ENCODE measurements around the gene TCEA2.
A peak's percentile ranks its signal among the peaks of the same experiment; 100 is the strongest.

The TCEA2 gene

DNA sequence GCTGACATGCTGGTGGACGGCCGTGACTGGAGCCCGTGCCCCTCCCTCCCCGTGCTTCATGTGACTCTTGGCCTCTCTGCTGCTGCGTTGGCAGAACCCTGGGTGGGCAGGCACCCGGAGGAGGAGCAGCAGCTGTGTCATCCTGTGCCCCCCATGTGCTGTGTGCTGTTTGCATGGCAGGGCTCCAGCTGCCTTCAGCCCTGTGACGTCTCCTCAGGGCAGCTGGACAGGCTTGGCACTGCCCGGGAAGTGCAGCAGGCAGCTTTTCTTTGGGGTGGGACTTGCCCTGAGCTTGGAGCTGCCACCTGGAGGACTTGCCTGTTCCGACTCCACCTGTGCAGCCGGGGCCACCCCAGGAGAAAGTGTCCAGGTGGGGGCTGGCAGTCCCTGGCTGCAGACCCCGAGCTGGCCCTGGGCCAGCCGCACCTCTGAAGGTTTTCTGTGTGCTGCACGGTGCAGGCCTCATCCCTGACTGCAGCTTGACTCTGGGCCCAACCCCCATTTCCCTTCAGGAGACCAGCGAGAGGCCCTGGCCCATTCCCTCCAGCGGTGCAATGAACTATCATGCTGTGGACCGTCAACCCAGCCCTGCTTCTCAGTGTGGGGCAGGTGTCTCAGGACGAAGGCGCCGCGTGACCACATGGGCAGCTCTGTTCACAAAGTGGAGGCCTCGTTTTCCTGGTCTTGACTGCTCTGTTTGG, 36.2 kb downstream of the TCEA2 start:
- no peak for DNase-seq

DNA sequence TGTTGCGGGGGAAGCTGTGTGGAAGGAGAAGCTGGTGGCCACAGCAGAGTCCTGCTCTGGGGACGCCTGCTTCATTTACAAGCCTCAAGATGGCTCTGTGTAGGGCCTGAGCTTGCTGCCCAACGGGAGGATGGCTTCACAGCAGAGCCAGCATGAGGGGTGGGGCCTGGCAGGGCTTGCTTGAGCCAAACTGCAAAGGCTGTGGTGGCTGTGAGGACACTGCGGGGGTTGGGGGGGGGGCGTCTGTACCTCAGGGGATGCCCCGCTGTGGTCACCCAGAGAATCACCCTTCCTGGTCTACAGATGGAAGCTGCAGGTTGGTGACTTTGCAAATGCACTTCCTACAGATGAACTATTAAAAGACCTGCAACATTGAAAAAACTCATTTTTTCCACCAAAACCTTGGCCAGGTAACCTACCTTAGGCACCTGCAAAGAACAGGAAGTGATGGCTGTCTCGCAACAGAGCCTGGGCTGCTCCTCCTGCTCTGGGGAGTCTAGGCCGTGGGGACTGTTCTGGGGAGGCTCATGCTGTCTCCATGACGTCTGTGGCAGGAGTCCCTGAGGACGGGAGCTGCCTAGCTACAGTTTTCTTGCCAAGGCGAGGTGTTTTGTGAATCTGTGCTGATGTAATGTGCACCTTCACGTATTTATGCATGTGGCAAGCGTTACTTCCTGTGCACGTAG, 37.0 kb downstream of the TCEA2 start:
- no peak for DNase-seq

DNA sequence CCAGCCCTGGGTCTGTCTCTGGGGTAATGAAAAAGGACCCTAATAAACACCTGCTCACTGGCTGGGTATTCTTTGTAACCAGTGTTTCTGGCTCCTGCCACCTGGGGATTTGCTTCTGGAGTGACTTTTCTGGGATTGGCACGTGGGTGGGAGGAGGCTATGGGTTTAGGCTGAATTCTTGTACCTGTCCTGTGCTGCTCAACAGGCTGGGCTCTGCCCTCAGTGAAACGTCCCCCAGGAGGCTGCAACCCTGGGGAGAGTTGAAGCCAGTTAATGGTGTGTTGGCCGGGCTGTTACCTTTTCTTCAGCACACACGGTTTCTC, 37.5 kb downstream of the TCEA2 start:
- DNase-seq, result no peak

DNA sequence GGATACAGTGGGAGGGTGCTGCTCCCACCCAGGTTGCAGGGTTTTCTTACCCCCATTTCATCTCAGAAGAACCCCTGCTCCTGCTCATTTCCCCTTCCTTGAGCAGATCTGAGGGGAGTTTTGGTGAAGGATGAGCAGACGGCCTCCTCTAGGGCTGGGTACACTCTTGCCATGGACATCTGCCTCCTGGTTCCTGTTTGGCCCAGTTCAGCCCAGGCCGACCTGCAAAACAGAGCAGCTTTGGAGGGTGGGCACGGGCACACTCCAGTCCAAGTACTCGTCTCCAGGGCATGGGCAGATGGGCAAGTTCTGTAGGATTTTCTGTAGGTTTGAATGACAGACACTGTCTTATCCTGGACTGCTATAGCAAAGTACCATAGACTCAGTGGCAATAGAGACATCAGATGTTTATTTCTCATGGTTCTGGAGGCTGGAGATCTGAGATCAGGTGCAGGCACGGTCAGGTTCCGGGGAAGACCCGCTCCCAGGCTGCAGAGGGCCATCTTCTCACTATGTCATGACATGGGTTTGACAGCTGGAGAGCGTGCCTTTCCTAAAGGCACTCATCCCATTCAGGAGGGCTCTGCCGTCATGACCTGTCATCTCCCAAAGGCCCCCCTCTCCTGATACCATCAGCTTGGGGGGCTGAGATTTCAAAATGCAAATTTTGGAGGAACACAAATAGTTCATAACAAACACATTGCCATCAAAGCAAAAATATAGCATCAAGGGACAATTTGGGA, 38.1 kb downstream of the TCEA2 start:
- DNase-seq, result no peak

DNA sequence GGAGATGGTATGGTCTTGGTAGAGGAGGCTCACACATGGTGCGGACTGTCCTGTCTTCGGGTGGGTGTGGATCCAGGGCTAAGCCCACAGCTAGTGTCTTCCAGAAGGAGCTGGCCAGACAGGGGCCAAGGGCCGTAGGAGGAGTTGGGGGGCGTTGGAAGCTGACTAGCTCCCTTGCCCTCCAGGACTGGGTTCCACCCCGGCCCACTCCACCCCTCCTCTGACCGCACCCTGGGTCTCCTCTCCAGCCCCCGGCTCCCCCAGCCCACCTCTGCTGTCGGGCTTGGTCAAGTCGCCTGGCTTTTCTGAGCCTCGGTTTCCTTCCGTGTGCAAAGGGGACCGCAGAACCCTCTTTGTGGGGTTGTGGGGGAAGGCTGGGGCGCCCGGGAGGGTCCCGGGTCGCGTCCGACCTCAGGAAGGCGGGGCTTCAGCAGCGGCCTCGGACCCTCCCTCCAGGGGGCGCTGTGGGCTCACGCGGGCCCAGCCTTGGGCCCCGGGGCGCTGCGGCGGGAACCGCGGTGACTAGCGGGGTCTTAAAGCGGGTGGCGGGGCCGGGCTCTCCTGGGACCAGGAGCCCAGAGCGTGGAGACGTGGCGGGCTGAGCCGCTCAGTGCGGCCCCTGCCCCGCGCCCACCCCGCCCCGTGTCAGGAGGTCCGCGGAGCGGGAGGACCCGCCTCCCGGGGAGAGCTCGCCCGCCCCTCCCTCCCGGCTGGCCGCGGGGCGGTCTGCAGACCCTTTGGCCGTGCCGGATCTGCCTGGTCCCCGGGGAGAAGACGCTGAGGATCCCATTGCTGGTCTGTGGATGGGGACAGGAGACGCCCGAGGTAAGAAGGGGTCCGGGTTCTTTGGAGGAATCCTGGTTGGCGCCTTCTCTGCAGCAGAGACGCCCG, 39.0 kb downstream of the TCEA2 start:
- peak; percentile 91 for DNase-seq

DNA sequence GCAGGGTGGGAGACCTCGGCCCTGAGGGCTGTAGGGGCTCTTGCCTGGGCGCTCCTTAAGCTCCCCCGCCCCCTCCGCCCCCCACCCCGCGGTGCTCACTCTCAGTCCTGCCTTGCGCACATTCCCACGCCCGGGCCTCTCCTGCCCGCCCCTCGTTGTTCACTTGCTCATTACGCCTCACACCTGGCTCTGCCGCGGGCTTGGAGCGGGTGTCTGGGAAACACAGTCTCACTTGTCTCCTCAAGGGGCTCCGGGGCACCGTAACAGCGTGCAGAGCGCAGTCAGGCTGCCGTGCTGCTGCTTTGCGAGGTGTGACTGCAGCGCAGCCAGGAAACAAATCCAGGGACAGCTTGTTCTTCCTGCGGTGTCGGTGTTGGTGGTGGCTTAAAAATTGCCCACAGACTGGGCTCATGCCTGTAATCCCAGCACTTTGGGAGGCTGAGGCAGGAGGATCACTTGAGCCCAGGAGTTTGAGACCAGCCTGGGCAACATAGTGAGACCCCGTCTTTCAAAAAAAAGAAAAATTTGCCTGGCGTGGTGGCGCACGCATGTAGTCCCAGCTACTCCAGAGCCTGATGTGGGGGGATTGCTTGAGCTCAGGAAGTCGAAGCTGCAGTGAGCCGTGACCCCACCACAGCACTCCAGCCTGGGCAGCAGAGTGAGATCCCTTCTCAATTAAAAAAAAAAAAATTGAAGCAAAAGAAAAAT, 39.8 kb downstream of the TCEA2 start:
- no peak for DNase-seq

DNA sequence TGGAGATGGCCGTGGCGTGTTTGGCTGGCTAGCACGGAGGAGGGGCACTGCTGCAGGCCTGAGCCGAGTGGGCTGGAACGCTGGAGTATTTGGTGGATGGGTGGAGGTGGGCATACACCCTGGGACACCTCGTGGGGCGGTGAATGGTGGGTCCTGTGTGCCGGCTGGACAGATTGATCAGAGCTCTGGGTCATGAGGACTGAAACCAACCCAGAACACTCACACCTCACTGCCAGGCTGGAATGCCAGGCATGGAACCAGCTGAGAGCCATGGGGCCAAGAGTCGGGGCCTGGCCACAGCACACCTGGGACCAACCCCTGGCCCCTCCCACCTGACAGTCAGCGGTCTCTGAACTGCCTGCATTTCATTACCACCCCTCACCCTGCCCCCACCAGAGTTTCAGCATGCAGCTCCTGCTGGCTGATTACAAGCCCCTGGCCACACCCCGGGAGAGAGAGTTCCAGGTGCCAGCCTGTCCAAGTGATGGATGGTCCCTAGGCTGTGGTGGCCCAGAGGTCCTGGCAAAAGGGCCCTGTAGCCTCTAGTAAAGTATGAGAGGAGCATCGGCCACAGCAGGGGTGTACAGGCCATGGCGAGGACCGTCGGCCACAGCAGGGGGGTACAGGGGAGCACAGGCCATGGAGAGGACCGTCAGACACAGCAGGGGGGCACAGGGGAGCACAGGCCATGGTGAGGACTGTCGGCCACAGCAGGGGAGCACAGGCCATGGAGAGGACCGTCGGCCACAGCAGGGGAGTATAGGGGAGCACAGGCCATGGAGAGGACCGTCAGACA, 41.1 kb downstream of the TCEA2 start:
- DNase-seq, result no peak

DNA sequence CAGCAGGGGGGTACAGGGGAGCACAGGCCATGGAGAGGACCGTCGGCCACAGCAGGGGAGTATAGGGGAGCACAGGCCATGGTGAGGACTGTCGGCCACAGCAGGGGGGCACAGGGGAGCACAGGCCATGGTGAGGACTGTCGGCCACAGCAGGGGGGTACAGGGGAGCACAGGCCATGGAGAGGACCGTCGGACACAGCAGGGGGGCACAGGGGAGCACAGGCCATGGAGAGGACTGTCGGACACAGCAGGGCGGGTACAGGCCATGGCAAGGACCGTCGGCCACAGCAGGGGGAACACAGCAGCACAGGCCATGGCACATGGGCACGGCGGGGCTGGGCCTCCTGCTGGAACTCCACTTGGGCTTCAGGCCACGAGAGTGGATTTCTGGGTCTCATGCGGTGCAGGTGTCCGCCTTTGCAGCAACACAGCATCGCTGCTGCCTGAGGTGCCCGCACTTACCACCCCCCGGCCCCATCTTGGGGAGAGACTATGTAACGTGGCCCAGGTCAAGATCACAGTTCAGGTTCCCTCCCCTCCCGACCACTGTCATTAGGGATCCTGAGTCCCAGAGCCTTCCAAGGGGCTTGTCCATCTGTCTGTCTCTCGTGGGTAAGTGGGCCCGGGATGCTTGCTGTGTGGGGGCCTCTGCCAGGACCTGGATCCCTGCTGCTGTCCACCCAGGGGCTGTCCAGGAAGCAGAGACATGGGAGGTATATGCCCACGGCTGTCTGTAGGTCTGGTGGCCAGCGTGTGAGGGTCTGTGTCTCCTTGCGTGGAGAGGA, 41.9 kb downstream of the TCEA2 start:
- no peak for DNase-seq

DNA sequence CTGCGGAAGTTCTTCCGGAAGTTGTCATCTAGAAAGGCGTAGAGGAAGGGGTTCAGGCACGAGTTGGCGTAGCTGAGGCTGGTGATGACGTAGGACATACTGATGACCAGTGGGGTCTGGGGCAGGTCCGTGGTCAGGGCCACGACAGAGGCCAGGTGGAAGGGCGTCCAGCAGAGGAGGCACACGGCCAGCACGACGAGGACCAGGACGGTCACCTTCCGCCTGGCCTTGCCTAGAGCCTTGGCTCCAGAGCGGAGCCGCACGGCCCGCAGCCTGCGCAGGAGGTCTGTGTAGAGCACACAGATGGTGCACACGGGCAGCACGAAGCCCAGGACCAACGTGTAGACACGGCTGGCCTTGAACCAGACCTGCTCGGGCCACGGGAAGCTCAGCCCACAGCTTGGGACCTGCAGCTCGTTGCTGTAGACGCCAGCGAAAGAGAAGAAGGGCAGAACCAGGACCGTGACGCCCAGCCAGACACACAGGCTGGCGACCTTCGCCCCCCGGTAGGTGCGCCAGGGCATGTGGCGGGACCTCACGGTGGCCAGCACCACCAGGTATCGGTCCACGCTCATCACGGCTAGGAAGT, 42.9 kb downstream of the TCEA2 start:
- no peak for DNase-seq

DNA sequence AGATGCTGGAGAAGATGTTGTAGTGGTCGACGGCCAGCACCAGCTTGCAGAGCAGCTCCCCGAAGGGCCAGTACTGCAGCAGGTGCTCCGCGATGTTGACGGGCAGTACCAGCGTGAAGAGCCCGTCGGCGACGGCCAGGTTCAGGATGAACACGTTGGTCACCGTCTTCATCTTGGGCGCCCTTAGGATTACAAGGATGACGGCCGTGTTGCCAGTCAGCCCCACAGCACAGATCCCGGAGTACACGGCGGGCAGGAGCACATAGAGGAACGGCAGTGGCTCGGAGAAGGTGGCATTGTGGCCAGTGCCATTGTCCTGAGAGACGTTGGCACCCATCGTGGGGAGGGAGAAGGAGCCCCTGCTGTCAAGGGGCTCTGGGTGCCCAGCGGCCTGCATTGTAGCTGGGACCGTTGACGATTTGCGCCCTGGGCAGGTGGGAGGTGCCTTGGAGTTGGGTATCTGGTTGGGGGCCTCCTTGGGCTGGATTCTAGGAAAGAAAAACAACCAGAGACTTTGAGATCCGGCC, 43.5 kb downstream of the TCEA2 start:
- no peak for DNase-seq

DNA sequence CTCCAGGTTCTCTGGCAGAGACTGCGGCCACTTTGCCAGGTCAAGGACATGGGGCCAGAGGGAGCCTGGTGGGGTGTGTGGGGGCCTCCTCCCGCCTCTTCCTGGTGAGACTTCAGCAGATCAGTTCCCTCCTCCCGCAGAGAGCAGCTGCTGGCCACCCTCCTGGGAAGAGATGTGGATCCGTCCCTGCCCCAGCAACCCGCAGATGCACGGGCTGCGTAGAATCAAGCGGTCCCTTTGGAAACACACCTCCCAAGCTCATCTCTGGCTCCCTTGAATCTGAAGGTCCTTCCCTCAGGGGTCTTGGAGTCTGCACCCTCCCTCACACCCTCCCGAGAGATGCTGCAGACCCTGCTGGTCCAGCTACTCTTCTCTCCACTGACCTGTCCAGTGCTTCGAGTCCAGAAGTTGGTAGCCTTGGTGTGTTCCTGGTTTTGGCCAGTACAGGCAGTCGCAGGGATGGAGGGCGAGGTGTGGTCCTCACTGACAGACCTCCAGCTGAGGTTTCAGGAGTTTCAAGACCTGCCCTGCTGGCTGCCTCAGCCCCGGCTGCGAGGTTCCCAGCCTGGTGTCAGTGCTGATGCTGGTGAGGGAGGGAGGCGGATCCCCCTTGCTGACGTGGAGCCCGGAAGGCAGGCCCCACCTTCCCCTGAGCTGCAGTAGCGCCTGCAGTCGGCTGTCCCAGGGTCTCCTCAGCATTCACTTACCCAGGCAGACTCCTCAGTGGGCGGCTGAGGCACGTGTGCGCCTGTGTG, 44.2 kb downstream of the TCEA2 start, which contains the start of gene NPBWR2:
Gene NPBWR2, minus strand, starts transcription at position 585 of the 755 bp plus-strand sequence. CDS start 734 bp downstream, outside the sequence.
- DNase-seq, result no peak

DNA sequence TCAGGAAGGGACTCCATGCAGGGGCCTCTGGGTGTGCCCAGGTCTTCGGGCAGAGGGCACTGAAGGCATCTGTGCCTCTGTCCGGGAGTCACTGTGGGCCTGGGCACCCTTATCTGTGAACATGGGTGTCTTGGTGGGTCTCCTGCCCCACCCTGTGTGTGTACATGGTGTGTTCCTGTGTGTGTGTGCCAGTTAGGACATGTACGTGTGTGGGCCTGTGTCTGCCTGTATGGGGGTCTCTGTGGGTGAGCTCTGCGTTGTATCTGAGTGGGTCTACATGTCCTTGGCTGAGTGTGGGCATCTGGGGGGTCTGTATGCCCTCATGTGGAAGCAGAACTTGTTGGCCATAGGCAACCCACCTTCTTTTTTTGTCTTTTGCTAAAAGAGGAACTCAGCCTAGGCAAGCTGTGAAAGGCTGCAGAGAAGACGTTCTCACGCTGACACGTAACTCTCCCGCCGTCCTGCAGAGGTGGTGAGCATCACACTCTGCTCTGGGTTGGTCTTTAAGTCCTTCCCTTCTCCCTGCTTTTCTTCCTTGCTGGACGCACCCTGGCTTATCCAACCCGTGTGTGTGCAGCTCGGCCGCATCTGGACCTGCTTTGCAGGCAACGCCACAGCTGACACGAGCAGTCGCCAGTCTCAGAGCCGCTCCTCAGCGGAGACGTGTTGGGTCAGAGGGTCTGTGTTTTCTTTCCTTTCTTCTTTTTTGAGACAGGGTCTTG, 44.9 kb downstream of the TCEA2 start:
- DNase-seq, result no peak

DNA sequence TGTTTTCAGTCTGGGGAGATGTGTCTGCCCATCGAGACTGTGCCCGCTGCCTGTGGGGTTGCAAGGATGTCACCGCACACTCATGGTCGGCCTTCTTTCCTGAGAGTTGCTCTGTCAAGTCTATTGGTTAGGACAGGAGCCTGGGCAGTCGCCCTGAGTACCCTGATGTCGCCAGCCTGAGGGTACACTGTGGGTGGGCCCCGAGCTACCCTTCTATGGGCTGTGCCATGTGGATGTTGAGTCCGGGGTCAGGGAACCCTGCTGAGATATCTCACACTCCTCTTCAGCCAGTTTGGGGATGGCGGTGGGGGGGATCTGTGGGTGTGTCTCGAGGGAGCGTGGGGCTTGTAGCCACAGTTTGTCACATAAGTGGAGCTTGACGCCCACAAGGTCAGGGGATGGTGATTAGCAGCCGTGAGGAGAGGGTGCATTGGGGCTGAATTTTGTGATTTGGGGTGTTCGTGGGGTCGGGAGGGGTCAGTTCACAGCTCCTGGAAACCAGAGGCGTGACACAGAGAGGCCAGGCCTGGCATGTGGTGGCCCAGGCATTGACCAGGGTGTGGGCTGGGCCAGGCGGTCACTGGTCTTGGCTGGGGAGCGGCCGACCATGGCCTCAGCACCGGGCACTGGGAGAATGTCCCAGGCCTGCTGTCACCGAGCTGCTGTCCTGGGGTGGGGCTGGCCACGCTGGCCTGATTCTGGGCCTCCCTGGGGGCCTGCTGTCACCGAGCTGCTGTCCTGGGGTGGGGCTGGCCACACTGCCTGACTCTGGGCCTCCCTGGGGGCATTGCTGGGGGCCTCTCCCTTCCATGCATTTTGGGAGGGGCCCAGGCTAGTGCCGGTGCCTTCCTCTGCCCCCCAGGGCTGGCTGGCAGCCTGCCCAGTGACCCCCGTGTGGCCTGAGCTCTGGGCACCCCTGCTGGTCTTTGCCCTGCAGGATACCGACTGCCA, 46.0 kb downstream of the TCEA2 start:
- DNase-seq, result no peak

DNA sequence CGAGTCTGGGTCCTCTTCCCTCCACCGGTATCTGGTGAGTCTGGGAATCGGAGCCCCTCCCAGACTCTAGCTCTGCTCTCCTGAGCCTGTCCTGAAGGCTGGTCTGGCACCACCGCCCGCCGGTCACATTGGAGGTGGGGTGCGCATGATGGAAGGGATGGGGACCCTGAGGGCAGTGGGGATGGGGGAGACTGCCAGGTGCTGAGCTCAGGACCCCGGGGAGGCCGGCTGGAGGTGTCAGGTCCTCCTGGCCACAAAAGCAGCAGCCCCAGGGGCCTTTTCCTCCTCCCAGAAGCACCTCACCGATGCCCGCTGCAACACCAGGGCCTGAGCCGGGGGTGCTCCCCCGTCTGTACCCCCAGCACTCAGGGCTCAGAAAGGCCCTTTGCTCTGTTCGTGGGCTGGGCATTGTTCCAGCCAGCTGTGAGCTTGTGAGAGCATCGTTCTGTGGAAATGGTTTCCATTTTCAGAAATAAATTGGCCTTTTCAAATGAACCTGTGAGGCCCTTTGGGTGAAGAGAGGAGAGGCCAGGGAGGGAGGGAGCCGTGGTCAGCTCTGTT, 46.9 kb downstream of the TCEA2 start:
- DNase-seq, result no peak

DNA sequence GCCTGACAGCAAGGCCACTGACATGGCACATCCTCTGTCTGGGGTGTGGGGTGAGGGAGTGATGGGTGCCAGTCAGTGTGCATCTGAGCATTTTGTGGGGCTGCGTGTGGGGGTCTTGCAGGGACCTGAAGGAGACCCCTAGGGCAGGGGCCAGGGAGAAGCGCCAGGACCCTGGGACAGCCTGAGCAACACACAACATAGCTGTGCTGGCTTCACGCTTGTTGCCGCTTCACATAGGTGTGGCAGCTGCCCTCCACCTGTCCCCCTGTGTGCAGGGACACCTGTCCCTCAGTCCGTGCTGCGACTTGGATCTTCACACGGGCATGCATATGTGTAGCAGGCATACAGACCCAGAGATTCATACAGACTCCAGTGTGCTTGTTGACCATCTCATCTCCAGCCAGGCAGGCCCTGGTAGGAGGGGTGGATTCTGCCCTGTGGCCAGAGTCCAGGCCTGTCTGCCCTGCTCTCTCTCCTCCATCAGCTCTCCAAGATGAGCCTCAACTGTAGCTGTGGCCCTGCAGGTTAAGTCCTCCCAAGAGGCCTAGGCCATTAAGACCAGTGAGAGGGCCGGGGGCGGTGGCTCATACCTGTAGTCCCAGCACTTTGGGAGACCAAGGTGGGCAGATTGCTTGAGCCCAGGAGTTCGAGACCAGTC, 47.5 kb downstream of the TCEA2 start:
- no peak for DNase-seq
